ENCODE measurements around the gene PKD2L2. TPM values are rescaled to one million over a fixed set of nuclear protein-coding genes. Genes with fewer than 3 reads are reported as not detected.

The PKD2L2 gene
- total and polyA plus RNA-seq, 2 of the 4 experiments (the other 2 are of a cell fraction), result not detected

GRCh38 chr5:137923856-137924255 lies 34.6 kb downstream of the PKD2L2 start:
- in situ Hi-C loops (cut with MboI; ENCODE audit: low sequenced_read_pairs) (no loop called here), intact Hi-C loops (cut with micrococcal nuclease) (no loop called here), dilution Hi-C loops (cut with HindIII; ENCODE audit: low sequenced_read_pairs, unreplicated experiment) (no loop called here)
- peaks cover 10% of the 10 kb centered on the region for H3K4me1 ChIP-seq (ENCODE audit: control insufficient read depth, insufficient read depth, low read length)
- 0 out of 2 replicates have a peak overlapping the region, but pooled peaks have one; percentile 26 for H2BK120ac ChIP-seq (ENCODE audit: low read depth, low read length)
- peaks cover 2% of the 10 kb centered on the region; the same call in 1 of the 2 replicates for H3K36me3 ChIP-seq (ENCODE audit: control insufficient read depth, insufficient read depth, low read length)
- H3K9me3 ChIP-seq (ENCODE audit: control insufficient read depth, insufficient read depth, low read length), result no peaks in the 10 kb centered on the region
- 0 out of 2 replicates have a peak overlapping the region, but pooled peaks have one; percentile 63 for H2BK20ac ChIP-seq (ENCODE audit: low read depth, low read length)
- H3K27ac ChIP-seq (ENCODE audit: insufficient read depth, low read length), result no peak overlapping the region
- ChIA-PET POLR2A (ENCODE audit: unreplicated experiment) (no interaction called here), CTCF (no interaction called here)
- H2AK5ac ChIP-seq (ENCODE audit: low read depth, low read length), result no peak overlapping the region
- no peaks in the 10 kb centered on the region for H3K79me1 ChIP-seq (ENCODE audit: low read depth in 1 of 2, low read length in 2 of 2)
- no peak overlapping the region for H3K18ac ChIP-seq (ENCODE audit: low read depth, low read length)
- no peak overlapping the region for H2AK9ac ChIP-seq (replicated peaks; ENCODE audit: low read depth, low read length, poor library complexity)
- peak overlapping the region; percentile 1; the same call in 1 of the 2 replicates for H3K14ac ChIP-seq (replicated peaks; ENCODE audit: low read depth, low read length)
- 30% methylated on average over 2 of the region's 4 CpGs; no CpG with 5 or more reads in 1 of the 2 experiments for WGBS, 2 experiments (ENCODE audit: extremely low coverage in 2 of 2, insufficient read length in 1 of 2)
- H3K23ac ChIP-seq (ENCODE audit: low read depth, low read length), result peak overlapping the region; percentile 46; the same call in 1 of the 2 replicates
- no peak overlapping the region for H4K8ac ChIP-seq (ENCODE audit: low read depth in 2 of 2, low read length in 2 of 2)
- no peak overlapping the region for H2BK15ac ChIP-seq (ENCODE audit: low read depth, low read length)
- no peaks in the 10 kb centered on the region for H3K27me3 ChIP-seq (ENCODE audit: control insufficient read depth, insufficient read depth, low read length)
- H3K56ac ChIP-seq (ENCODE audit: extremely low read depth, insufficient read depth, low read length), result no peak overlapping the region
- 0 out of 2 replicates have a peak overlapping the region, but pooled peaks have one; percentile 12 for H3K4ac ChIP-seq (ENCODE audit: low read depth, low read length)
- H3K9ac ChIP-seq (ENCODE audit: low read depth, low read length), result no peak overlapping the region
- H4K20me1 ChIP-seq (ENCODE audit: insufficient read depth, low read length), result no peaks in the 10 kb centered on the region
- BruUV-seq (replicated peaks), result no TSS peak
- no peak overlapping the region for H4K5ac ChIP-seq (ENCODE audit: low read depth, low read length)
- H2AFZ ChIP-seq (replicated peaks; ENCODE audit: low read length, poor library complexity), result no peak overlapping the region
- ATAC-seq (ENCODE audit: low read depth) (peak; percentile 95), DNase-seq (peak; percentile 48)
- H4K91ac ChIP-seq (ENCODE audit: insufficient read depth, low read depth, low read length), result no peak overlapping the region
- peak overlapping the region; percentile 67; the same call in 1 of the 2 replicates for H3K4me2 ChIP-seq (ENCODE audit: low read depth, low read length)
- TF ChIP-seq BHLHE40 (IDR thresholded peaks at IDR 0.05; ENCODE audit: low read depth, low read length), result peak; percentile 75; the same call in 1 of the 2 replicates
- TF ChIP-seq FOS (IDR thresholded peaks at IDR 0.05; ENCODE audit: low read depth, low read length), result no peak
- H3K9me1 ChIP-seq (ENCODE audit: insufficient read depth, low read length), result peaks cover 4% of the 10 kb centered on the region; the same call in 1 of the 2 replicates
- H3K4me3 ChIP-seq (ENCODE audit: insufficient read depth, low read depth, low read length), result no peak overlapping the region
- peak overlapping the region; percentile 33 for H2BK5ac ChIP-seq (ENCODE audit: low read depth, low read length, poor library complexity, severe bottlenecking)

Data from IMR-90 (cell line).